GM12892 (cell line): Measurements from ENCODE around the gene HTRA3.

Source experiments
- POLR2A ChIP-seq: IDR thresholded peaks from 2 replicates; pipeline ENCODE4 v1.6.1; 2011; ENCODE audit warnings: low read depth, low read length, control low read depth
- POLR2AphosphoS5 ChIP-seq: IDR thresholded peaks from 2 replicates; pipeline ENCODE4 v1.6.1; 2011; ENCODE audit warnings: low read depth, low read length, control low read depth

DNA sequence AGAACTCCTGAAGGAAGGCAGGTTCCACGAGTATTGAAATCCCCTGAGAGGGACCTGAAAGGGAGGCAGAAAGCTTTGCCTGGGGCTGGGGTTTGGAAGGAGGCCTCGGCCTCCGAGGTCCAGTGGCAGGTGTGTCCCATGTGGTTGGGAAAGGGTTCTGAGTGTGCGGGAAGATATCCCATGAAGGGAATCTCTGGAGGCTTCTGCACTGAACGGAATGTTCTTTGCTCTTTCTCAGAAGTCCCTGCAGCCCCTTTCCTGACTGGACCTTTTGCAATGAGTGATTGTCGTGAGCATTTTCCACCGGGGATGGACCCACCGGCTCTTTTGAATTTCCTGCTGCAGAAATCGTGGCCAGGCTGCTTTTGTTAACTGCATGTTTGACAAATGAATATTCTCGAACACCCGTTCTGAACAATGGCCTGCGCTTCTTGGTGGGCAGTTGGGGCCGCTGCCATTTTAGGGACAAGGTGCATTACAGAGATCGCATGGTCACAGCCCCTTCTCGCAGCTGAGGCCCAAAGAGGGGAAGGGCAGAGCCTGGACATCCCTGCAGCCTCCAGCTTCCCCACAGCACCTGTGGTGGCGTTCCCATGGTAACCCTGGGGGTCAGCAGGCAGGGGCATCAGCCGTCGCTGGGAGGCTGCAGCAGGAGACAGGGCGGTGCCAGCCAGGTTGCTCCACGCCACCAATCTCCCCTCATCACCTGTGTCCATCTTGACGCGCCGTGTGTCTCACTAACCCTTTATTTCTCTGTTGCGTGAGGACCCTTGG lies 18.3 kb upstream of the HTRA3 start:
- TF ChIP-seq POLR2AphosphoS5 (no peak), POLR2A (no peak)
